HS-5 (cell line): ENCODE measurements around the gene FLT3.
A peak's percentile ranks its signal among the peaks of the same experiment; 100 is the strongest.
"Not testable (repeated sequence)": the region's sequence is repeated elsewhere in the genome, so short reads cannot be mapped to it uniquely, and the experiment has no call there.

Source experiments
- DNase-seq: peaks from one replicate; pipeline ENCODE4 v3.0.0-alpha.2; 2012; ENCODE audit warnings: low read depth

FLT3 gene

DNA sequence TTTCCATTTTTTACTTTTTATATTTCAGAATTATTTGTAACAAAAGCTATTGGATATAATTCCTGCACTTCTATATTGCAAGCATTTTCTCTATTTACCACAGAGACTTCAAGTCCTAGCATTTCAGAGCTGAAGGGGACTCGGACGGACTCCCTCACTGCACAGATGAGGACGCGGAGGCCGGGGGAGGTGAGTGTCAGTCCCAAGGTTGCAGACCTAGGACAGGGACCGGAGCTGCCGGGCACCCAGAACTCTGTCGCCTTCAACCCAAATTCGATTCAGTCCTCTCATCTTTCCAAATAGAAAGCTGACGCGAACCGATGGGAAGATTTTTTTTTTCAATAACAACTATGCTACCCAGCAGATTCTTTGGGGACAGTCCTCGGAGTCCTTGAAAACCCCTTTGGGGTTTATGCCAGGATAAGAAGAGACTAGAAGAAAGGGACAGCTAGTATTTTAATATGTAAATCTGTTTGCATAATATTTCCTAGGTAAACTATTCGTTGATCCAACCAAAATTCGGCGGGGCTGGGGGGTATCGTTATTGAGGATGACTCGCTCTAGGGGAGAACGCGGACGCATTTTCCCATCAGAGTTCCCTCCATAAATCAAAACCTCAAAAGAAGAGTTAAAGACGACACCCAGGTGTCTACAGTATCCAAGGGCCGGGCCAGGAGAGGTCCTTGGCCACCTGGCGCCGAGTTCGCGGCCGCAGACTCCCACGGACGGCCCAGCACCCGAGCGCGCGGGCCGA is 803 bp downstream of the FLT3 start:
- DNase-seq = no peak

- no peak for DNase-seq
Observed at GRCh38 chr13:28097503-28097902, 2.9 kb downstream of the FLT3 start.

GRCh38 chr13:28094306-28094705 is 6.1 kb downstream of the FLT3 start:
- DNase-seq = no peak

DNA sequence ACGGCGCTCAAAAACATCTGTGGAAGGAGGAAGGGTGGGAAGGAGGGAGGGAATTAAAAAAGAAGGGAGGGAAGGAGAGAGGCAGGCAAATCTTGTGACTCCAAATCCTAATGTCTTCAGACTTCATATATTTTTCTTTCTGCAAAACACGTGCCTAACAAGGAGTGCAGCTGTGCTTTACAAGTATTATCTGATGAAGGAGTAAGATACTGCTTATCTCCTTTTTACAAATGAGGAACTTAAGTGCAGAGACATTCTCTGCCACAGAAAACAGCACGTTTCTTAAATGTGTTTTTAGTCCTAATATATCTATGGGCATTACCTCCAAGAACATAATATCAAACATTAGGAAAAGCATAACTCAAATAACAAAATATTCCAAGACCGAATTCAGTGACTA is 6.5 kb downstream of the FLT3 start:
- DNase-seq = no peak

DNA sequence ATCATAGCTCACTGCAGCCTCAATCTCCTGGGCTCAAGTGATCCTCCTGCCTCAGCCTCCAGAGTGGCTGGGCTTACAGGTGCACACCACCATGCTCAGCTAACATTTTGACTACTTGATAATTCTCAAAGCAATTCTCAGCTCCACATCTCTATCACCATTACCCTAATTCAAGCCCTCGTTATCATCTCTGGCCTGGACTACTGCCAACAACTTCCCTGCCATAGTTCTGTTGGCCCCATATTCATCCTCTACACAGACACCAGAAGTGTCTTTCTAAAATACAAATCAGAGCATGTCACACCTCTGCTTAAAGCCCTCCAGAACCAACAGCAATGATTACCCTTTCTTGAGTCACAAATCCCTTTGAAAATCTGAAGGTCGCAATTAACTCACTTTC is 7.9 kb downstream of the FLT3 start:
- no peak for DNase-seq

- DNase-seq = no peak
Observed at GRCh38 chr13:28089065-28089464, 11.3 kb downstream of the FLT3 start.

- not testable (repeated sequence) for DNase-seq
Observed at GRCh38 chr13:28077820-28078219, 22.6 kb downstream of the FLT3 start.

DNA sequence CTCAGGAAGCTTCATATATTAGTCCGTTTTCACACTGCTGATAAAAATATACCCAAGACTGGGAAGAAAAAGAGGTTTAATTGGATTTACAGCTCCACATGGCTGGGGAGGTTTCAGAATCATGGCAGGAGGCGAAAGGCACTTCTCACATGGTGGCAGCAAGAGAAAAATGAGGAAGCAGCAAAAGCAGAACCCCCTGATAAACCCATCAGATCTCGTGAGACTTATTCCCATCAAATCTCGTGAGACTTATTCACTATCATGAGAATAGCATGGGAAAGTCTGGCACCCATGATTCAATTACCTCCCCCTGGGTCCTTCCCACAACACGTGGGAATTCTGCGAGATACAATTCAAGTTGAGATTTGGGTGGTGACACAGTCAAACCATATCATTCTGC is 23.1 kb downstream of the FLT3 start:
- no peak for DNase-seq

DNA sequence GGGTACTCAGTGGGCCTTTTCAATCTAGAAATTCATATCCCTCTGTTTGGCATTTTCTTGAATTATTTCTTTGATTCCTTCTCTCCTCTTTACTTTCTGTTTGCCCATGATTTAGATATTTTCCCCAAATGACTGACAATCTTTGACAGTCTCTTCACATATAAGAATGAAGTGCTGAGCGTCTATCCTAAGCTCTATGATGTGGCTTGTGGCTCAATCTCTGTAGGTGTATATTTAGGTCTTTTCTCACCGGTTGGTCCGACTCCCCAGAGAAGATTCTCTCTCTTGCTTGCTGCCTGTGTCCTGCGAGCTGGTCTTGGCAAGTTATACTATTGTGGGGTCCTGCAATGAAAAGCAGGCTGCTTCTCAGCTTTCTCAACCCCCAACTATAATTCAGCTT is 29.0 kb downstream of the FLT3 start:
- DNase-seq = no peak

DNA sequence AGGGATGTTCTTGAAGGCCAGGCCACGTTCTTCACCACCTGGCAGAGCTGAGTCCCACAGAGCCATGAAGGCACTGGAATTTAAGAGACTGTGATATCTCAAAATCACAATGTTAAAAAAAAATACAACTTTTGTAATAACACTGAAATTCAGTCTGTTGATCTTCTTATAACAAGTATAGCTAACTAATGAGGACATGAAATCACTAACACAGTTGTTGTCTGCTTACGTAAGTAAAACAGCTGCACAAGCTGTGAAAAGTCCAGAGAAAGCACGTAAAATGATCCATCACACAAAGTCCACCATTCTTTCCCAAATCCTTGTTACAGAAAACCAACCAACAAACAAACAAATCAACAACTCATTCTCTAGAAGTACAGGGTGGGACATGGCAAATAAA is 32.9 kb downstream of the FLT3 start:
- no peak for DNase-seq

- DNase-seq = no peak
Observed at GRCh38 chr13:28058866-28059613, 41.3 kb downstream of the FLT3 start.

DNA sequence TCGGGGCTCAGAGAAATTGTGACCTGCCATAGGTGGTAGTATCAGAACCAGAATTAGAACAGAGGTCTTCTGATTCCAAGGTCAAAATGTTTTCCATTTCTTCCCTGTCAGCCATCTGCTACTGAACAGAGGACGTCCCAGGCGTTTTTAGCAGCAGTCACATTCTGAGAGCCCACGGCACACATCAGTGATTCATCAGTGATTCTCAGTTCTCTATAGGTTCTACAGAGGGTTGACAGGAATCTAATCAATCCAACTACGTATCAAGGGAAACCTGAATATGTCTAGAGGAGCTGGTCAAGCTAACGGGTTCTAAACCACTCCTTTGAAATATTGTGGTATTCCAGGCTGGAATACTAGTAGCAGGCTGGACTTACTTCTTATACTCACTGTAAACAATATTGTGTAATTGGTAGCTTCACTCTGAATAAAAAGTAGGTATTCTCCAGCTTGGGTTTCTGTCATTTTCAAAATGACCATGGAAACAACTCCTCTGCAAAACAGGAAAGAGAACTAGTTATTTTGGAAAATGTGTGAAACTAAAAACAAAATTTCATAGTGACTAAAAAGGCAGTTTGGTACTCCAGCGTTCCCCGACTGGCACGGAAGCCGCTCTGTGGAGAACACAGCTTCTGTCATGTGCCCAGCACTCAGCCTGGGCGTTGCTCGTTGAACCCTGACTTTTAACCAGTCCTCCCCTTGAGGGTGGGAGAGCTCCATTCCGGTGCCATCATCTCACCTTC is 43.2 kb downstream of the FLT3 start:
- no peak for DNase-seq

DNA sequence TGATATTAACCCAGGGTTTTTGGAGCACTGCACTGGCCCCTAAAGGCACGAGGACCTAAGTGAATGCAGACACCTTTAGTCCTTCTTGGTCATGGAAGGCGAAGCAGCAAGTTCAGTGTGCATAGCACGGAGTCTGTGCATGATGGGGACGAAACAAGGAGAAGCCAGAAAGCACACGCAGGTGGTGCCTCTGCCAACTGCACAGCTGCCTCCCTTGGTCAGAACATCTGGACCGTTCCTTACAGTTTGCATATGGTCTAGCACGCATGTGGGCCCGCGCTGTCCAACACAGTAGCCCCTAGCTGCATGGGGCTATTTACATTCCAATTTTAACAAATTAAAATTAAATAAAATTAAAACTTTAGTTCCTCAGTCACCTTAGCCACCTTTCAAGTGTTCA is 44.0 kb downstream of the FLT3 start:
- no peak for DNase-seq

GRCh38 chr13:28055357-28055756 is 45.0 kb downstream of the FLT3 start:
- no peak for DNase-seq

- no peak for DNase-seq
Observed at GRCh38 chr13:28052945-28053344, 47.4 kb downstream of the FLT3 start.

GRCh38 chr13:28049880-28050875 is 50.2 kb downstream of the FLT3 start:
- DNase-seq = no peak

DNA sequence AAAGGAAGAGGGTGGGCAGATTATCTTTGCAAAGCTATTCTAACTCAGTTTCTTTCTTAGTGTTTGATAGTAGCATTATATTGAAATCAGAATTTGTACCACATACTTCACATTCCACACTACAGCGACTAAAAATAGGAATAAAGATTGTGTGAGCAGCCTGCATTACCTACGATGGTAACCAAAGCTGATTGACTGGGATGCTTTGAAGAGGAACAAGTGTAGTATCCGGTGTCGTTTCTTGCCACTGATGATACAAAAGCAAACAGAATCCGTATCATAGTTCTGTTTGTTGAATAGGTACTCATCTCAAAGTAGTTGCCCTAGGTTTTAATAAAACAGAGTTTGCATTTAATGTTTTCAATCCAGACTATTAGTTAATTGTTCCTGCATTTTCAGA is 51.2 kb downstream of the FLT3 start:
- no peak for DNase-seq

DNA sequence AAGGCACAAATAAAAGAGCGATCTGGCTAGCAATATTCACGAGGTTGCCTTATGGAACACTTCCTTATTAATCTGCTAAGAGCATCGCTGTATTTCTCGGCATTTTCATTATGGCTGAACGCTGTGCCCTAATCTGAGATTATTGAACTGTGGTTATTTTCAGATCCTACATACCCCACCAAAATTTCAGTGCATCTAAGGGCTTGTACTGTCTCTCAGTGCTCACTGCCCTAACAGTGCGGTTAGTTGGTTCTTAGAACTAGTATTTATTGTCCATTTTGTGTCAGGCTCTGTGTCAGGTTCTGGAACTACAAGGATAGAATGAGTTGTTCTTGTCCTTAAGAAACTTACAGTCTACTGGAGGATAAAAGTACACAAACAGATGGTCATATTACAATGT is 51.6 kb downstream of the FLT3 start:
- no peak for DNase-seq

DNA sequence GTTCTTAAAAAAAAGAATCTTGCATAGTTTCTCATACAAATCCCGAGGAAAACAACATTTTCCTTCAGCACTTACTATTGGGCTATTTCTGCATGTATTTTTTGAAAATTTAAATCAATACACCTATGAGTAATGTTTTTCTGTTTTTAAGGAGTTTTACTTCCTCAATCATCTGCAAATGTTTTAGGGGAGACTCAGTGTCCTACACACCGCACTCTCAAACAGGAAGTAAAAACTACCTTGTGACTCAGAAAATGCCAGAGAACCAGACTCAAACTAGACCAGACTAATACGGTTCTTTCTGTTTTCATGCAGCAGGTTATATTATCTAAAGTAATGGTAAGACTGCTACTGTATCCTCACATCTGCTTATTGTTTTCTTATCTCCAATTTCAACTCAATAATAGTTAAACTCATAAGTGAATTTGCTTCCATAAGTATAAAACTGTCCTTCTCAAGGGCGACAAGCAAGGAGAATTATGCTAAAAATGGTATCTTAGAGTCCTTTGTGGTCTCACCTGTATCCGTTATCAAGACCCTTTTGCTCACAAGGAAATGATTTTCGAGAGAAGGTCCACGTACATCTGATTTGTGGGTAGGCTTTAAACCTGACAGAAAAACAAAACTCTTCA is 52.5 kb downstream of the FLT3 start:
- peak; percentile 24 for DNase-seq

DNA sequence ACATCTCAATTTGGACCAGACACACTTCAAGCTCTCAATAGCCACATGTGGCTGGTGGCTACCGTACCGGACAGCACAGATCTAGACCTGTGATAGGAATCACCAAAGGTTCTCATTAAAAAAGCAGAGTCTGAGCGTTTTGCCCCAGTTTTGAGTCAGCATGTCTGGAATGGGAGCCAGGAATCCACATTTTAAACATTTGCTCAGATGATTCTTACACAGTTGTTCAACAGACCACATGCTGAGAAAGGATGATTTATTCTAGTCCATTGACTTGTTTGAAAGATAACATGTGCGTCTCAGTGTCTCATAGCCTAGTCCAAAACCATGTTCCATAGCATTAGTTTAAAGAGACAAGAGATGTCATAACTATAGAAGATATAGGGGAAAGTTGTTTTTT is 53.4 kb downstream of the FLT3 start:
- DNase-seq = no peak

GRCh38 chr13:28045861-28046260 is 54.5 kb downstream of the FLT3 start:
- no peak for DNase-seq
